HEK293 (cell line): ENCODE data around the gene EVC.

Experiments used
- CTCF ChIA-PET: fragments of 350-600 bp; formaldehyde crosslinking; extraction: SDS; loops from one replicate; lab custom pipeline; 2021; ENCODE audit warnings: antibody characterized with exemption; lab: Yijun Ruan, JAX
- POLR2A ChIA-PET: fragments of 300-600 bp; formaldehyde crosslinking; extraction: SDS; loops from one replicate; lab custom pipeline; 2020; ENCODE audit warnings: antibody characterized with exemption, inconsistent platforms; lab: Yijun Ruan, JAX
- H3K27ac ChIP-seq: fragments of 200-500 bp; sonication (Bioruptor generic); 2 replicates; pipeline ENCODE4 v1.5.1; 2014; ENCODE audit warnings: low read depth, low read length, control low read depth, inconsistent platforms; ENCODE audit errors: extremely low read depth
- H3K36me3 ChIP-seq, 2 experiments: fragments of 200-500 bp in 1 of 2; sonication (Bioruptor generic) in 1 of 2; 1 replicate in 1 of 2; 2 replicates in 1 of 2; pipeline ENCODE4 v1.5.1; 2014 to 2017; ENCODE audit warnings: inconsistent platforms in 2 of 2, low read length in 2 of 2; ENCODE audit not compliant: control insufficient read depth in 2 of 2, insufficient read depth in 1 of 2
- H3K4me1 ChIP-seq: fragments of 200-500 bp; sonication (Bioruptor generic); 2 replicates; pipeline ENCODE4 v1.5.1; 2014; ENCODE audit warnings: mild to moderate bottlenecking, low read length, inconsistent platforms; ENCODE audit not compliant: control insufficient read depth, insufficient read depth
- H3K4me3 ChIP-seq: 2 replicates; pipeline ENCODE4 v1.5.1; 2011; ENCODE audit warnings: low read depth, mild to moderate bottlenecking, control low read depth, low read length, moderate library complexity
- H3K9me3 ChIP-seq: fragments of 200-500 bp; sonication (Bioruptor generic); 2 replicates; pipeline ENCODE4 v1.5.1; 2014; ENCODE audit warnings: low read depth, low read length, inconsistent platforms; ENCODE audit not compliant: control insufficient read depth, insufficient read depth
- BCL11A ChIP-seq: fragments of 450-650 bp; formaldehyde crosslinking; IDR thresholded peaks from 2 replicates; pipeline ENCODE4 v1.5.1; 2016; ENCODE audit warnings: low read depth, missing biosample characterization, missing genetic modification characterization
- GLI2 ChIP-seq: fragments of 450-650 bp; formaldehyde crosslinking; IDR thresholded peaks from 2 replicates; pipeline ENCODE4; 2017; ENCODE audit warnings: missing biosample characterization, missing genetic modification characterization, low read depth, borderline replicate concordance
- HOXD13 ChIP-seq: sonication (generic); formaldehyde crosslinking; IDR thresholded peaks from 2 replicates; pipeline ENCODE4 v1.8.0; 2022; ENCODE audit warnings: missing genetic modification reagents, borderline replicate concordance
- KLF16 ChIP-seq: fragments of 450-650 bp; formaldehyde crosslinking; IDR thresholded peaks from 2 replicates; pipeline ENCODE4 v1.5.1; 2017; ENCODE audit warnings: missing biosample characterization, missing genetic modification characterization
- SALL2 ChIP-seq: fragments of 450-650 bp; formaldehyde crosslinking; IDR thresholded peaks from 2 replicates; pipeline ENCODE4 v1.5.0; 2017; ENCODE audit warnings: missing biosample characterization, mild to moderate bottlenecking, missing genetic modification characterization, borderline replicate concordance
- SP2 ChIP-seq: fragments of 450-650 bp; formaldehyde crosslinking; IDR thresholded peaks from 2 replicates; pipeline ENCODE4 v1.5.1; 2016; ENCODE audit warnings: missing biosample characterization, missing genetic modification characterization
- ZFP69B ChIP-seq: fragments of 450-650 bp; formaldehyde crosslinking; IDR thresholded peaks from 2 replicates; pipeline ENCODE4 v1.5.1; 2016; ENCODE audit warnings: missing biosample characterization, missing genetic modification characterization
- ZNF121 ChIP-seq: fragments of 450-650 bp; formaldehyde crosslinking; IDR thresholded peaks from 2 replicates; pipeline ENCODE4 v1.5.1; 2016; ENCODE audit warnings: missing biosample characterization, missing genetic modification characterization
- ZNF138 ChIP-seq: fragments of 450-650 bp; formaldehyde crosslinking; IDR thresholded peaks from 2 replicates; pipeline ENCODE4 v1.5.1; 2016; ENCODE audit warnings: missing biosample characterization, missing genetic modification characterization, borderline replicate concordance
- ZNF223 ChIP-seq: fragments of 450-650 bp; formaldehyde crosslinking; IDR thresholded peaks from 2 replicates; pipeline ENCODE4 v1.5.1; 2016; ENCODE audit warnings: missing biosample characterization, missing genetic modification characterization
- ZNF404 ChIP-seq: fragments of 450-650 bp; formaldehyde crosslinking; IDR thresholded peaks from 2 replicates; pipeline ENCODE4 v1.5.1; 2017; ENCODE audit warnings: missing biosample characterization, missing genetic modification characterization
- ZNF426 ChIP-seq: fragments of 450-650 bp; formaldehyde crosslinking; IDR thresholded peaks from 2 replicates; pipeline ENCODE4 v1.5.1; 2017; ENCODE audit warnings: missing biosample characterization, missing genetic modification characterization, mild to moderate bottlenecking, inconsistent platforms, moderate library complexity
- ZNF521 ChIP-seq: fragments of 450-650 bp; formaldehyde crosslinking; IDR thresholded peaks from 2 replicates; pipeline ENCODE4 v1.5.1; 2017; ENCODE audit warnings: missing biosample characterization, mild to moderate bottlenecking, missing genetic modification characterization
- ZNF610 ChIP-seq: fragments of 450-650 bp; formaldehyde crosslinking; IDR thresholded peaks from 2 replicates; pipeline ENCODE4 v1.5.1; 2016; ENCODE audit warnings: missing biosample characterization, missing genetic modification characterization, borderline replicate concordance
- ZNF626 ChIP-seq: fragments of 450-650 bp; sonication (Bioruptor Pico); formaldehyde crosslinking; IDR thresholded peaks from 2 replicates; pipeline ENCODE4 v1.5.1; 2018; ENCODE audit warnings: missing biosample characterization, missing genetic modification characterization, inconsistent platforms
- ZNF677 ChIP-seq: fragments of 450-650 bp; IDR thresholded peaks from 2 replicates; pipeline ENCODE4 v1.5.0; 2018; ENCODE audit warnings: missing biosample characterization, mild to moderate bottlenecking, missing genetic modification characterization, moderate library complexity
- ZNF785 ChIP-seq: fragments of 450-650 bp; formaldehyde crosslinking; IDR thresholded peaks from 2 replicates; pipeline ENCODE4 v1.5.1; 2016; ENCODE audit warnings: missing biosample characterization, missing genetic modification characterization
- ZNF837 ChIP-seq: fragments of 450-650 bp; formaldehyde crosslinking; IDR thresholded peaks from 2 replicates; pipeline ENCODE4 v1.5.1; 2016; ENCODE audit warnings: missing biosample characterization, missing genetic modification characterization
- TF ChIP-seq, protein P1 (sequence below): fragments of 450-650 bp; formaldehyde crosslinking; IDR thresholded peaks from 2 replicates; pipeline ENCODE4 v1.5.1; 2017; ENCODE audit warnings: missing biosample characterization, missing genetic modification characterization
- TF ChIP-seq, protein P2 (sequence below): fragments of 450-650 bp; formaldehyde crosslinking; IDR thresholded peaks from 2 replicates; pipeline ENCODE4 v1.5.1; 2017; ENCODE audit warnings: missing biosample characterization, missing genetic modification characterization
- TF ChIP-seq, protein P3 (sequence below): fragments of 450-650 bp; formaldehyde crosslinking; IDR thresholded peaks from 2 replicates; pipeline ENCODE4 v1.5.1; 2016; ENCODE audit warnings: missing biosample characterization, missing genetic modification characterization, borderline replicate concordance
- TF ChIP-seq, protein P4 (sequence below): fragments of 450-650 bp; formaldehyde crosslinking; IDR thresholded peaks from 2 replicates; pipeline ENCODE4 v1.5.1; 2016; ENCODE audit warnings: missing biosample characterization, missing genetic modification characterization
- TF ChIP-seq, protein P5 (sequence below): fragments of 450-650 bp; formaldehyde crosslinking; IDR thresholded peaks from 2 replicates; pipeline ENCODE4 v1.5.1; 2016; ENCODE audit warnings: missing biosample characterization, missing genetic modification characterization

The EVC gene

DNA sequence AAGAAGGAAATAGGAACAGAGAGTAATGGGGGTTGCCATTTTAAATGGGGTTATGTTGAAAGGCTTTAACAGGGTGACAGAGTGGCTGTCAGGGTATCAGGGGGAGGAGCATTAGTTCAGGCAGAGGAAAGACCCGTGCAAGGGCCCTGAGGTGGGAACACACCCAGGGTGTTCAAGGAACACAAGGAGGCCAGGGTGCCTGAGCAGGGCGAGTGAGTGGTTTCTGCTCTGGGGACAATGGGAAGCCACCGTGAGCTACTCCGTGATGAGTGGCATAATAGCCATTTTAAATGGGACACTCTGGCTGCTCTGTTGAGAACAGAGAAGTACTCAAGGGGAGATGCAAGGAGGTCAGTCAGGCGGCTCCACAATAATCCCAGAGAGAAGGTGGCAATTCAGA is 7.2 kb upstream of the EVC start:
- Histone ChIP-seq H3K9me3 (no peaks in the 10 kb centered on the region), H3K36me3 (no peaks in the 10 kb centered on the region), H3K27ac (no peak overlapping the region), H3K4me3 (no peak overlapping the region), H3K4me1 (no peaks in the 10 kb centered on the region)
- CTCF ChIA-PET, result no interaction called here
- TF ChIP-seq, protein P1, sequence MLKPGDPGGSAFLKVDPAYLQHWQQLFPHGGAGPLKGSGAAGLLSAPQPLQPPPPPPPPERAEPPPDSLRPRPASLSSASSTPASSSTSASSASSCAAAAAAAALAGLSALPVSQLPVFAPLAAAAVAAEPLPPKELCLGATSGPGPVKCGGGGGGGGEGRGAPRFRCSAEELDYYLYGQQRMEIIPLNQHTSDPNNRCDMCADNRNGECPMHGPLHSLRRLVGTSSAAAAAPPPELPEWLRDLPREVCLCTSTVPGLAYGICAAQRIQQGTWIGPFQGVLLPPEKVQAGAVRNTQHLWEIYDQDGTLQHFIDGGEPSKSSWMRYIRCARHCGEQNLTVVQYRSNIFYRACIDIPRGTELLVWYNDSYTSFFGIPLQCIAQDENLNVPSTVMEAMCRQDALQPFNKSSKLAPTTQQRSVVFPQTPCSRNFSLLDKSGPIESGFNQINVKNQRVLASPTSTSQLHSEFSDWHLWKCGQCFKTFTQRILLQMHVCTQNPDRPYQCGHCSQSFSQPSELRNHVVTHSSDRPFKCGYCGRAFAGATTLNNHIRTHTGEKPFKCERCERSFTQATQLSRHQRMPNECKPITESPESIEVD (tag by site-specific recombination), result no peak
- TF ChIP-seq ZNF610 (tag by site-specific recombination) (no peak), SALL2 (no peak), ZNF626 (tag by site-specific recombination) (no peak), ZNF404 (no peak), ZNF121 (tag by site-specific recombination) (no peak), GLI2 (tag by site-specific recombination) (no peak), KLF16 (no peak), ZFP69B (no peak), ZNF677 (tag by site-specific recombination) (no peak), ZNF837 (tag by site-specific recombination) (no peak), SP2 (tag by site-specific recombination) (no peak), ZNF138 (tag by site-specific recombination) (no peak), BCL11A (tag by site-specific recombination) (no peak), ZNF521 (no peak), HOXD13 (no peak)
- TF ChIP-seq, protein P2, sequence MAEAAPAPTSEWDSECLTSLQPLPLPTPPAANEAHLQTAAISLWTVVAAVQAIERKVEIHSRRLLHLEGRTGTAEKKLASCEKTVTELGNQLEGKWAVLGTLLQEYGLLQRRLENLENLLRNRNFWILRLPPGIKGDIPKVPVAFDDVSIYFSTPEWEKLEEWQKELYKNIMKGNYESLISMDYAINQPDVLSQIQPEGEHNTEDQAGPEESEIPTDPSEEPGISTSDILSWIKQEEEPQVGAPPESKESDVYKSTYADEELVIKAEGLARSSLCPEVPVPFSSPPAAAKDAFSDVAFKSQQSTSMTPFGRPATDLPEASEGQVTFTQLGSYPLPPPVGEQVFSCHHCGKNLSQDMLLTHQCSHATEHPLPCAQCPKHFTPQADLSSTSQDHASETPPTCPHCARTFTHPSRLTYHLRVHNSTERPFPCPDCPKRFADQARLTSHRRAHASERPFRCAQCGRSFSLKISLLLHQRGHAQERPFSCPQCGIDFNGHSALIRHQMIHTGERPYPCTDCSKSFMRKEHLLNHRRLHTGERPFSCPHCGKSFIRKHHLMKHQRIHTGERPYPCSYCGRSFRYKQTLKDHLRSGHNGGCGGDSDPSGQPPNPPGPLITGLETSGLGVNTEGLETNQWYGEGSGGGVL (tag by site-specific recombination), result no peak
- TF ChIP-seq, protein P3, sequence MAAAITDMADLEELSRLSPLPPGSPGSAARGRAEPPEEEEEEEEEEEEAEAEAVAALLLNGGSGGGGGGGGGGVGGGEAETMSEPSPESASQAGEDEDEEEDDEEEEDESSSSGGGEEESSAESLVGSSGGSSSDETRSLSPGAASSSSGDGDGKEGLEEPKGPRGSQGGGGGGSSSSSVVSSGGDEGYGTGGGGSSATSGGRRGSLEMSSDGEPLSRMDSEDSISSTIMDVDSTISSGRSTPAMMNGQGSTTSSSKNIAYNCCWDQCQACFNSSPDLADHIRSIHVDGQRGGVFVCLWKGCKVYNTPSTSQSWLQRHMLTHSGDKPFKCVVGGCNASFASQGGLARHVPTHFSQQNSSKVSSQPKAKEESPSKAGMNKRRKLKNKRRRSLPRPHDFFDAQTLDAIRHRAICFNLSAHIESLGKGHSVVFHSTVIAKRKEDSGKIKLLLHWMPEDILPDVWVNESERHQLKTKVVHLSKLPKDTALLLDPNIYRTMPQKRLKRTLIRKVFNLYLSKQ (tag by site-specific recombination), result no peak
- TF ChIP-seq, protein P4, sequence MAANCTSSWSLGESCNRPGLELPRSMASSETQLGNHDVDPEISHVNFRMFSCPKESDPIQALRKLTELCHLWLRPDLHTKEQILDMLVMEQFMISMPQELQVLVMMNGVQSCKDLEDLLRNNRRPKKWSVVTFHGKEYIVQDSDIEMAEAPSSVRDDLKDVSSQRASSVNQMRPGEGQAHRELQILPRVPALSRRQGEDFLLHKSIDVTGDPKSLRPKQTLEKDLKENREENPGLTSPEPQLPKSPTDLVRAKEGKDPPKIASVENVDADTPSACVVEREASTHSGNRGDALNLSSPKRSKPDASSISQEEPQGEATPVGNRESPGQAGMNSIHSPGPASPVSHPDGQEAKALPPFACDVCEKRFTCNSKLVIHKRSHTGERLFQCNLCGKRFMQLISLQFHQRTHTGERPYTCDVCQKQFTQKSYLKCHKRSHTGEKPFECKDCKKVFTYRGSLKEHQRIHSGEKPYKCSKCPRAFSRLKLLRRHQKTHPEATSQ (tag by site-specific recombination), result no peak
- TF ChIP-seq, protein P5, sequence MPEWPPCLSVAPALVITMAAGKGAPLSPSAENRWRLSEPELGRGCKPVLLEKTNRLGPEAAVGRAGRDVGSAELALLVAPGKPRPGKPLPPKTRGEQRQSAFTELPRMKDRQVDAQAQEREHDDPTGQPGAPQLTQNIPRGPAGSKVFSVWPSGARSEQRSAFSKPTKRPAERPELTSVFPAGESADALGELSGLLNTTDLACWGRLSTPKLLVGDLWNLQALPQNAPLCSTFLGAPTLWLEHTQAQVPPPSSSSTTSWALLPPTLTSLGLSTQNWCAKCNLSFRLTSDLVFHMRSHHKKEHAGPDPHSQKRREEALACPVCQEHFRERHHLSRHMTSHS (tag by site-specific recombination), result no peak
- POLR2A ChIA-PET, result no interaction called here

DNA sequence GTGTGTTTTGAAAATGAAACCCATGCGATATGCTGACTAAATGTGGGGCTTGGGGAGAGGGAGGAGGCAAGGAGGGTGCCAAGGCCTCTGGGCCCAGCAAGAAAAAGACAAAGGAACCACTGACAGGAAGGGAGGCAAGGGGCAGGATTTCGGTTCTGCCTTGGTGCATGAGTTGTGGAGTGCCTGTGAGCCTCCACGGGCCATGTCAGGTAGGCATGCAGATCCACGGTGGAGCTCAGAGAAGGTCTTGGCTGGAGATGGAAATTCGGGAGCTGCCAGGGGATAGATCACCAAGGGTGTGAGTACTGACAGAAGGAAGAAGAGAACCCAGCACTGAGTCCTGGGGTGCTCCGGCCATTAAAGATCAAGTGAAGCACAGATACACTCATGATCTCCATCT is 6.7 kb upstream of the EVC start:
- Histone ChIP-seq H3K4me1 (no peaks in the 10 kb centered on the region), H3K4me3 (no peak overlapping the region), H3K36me3 (no peaks in the 10 kb centered on the region), H3K27ac (no peak overlapping the region), H3K9me3 (no peaks in the 10 kb centered on the region)
- ChIA-PET CTCF (no interaction called here), POLR2A (no interaction called here)
- TF ChIP-seq ZNF785 (tag by site-specific recombination) (no peak), ZNF223 (tag by site-specific recombination) (no peak), ZNF426 (no peak)
